HG02840 (cell line): ENCODE measurements around the gene SP1.
"Not testable (repeated sequence)": the region's sequence is repeated elsewhere in the genome, so short reads cannot be mapped to it uniquely, and the experiment has no call there.

Experiments
- ATAC-seq: cut with Tn5 transposase; IDR thresholded peaks from one replicate; pipeline ENCODE4 v1.9.1; 2021; ENCODE audit warnings: mild to moderate bottlenecking, moderate library complexity, moderate number of reproducible peaks; ENCODE audit not compliant: unreplicated experiment, low FRiP score

The SP1 gene

DNA sequence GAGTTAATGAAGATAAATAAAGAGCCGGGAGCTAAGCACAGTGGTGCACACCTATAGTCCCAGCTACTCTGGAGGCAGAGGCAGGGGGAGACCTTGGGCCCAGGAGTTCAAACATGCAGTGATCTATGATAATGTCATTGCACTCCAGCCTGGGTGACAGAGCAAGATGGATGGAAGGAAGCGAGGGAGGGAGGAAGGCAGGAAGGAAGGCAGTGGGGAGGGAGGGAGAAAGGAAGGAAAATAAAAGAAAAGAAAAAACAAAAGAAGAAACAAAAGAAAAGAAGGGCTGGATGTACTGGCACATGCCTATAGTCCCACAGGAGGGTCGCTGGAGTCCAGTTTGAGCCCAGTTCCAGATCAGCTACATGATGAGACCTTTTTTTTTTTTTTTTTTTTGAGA lies 24.9 kb upstream of the SP1 start:
- no peak for ATAC-seq

DNA sequence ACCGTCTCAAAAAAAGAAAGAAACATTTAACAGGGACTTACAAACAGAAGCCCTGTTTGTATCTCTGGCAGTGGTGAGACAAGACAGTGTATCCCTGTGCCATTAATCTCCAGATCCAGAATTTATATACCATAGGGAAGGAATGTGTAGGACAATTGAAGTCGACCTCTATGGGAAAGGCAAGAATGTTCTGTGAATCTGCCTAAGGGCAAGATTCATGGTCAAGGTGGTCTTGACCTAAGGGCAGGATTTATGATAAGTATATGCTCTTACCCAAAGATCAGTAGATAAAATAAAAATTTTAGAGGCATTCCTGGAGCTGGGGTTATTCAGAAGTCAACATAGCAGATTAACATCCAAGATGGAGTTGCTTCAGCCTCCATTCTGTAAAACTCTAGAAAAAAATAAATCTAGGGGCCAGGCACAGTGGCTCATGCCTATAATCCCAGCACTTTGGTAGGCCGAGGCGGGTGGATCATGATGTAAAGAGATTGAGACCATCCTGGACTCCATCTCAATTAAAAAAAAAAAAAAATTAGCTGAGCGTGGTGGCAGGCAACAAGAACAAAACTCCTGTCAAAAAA lies 21.0 kb upstream of the SP1 start:
- no peak for ATAC-seq

DNA sequence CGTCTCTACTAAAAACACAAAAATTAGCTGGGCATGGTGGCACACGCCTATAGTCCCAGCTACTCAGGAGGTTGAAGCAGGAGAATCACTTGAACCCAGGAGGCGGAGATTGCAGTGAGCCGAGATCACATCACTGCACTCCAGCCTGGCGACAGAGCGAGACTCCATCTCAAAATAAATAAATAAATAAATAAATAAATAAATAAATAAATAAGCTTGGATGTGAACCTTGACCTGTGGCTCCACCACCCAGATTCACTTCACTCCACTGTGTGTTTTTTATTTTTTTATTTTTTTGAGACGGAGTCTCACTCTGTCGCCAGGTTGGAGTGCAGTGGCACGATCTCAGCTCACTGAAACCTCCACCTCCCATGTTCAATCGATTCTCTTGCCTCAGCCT lies 18.3 kb upstream of the SP1 start:
- not testable (repeated sequence) for ATAC-seq

DNA sequence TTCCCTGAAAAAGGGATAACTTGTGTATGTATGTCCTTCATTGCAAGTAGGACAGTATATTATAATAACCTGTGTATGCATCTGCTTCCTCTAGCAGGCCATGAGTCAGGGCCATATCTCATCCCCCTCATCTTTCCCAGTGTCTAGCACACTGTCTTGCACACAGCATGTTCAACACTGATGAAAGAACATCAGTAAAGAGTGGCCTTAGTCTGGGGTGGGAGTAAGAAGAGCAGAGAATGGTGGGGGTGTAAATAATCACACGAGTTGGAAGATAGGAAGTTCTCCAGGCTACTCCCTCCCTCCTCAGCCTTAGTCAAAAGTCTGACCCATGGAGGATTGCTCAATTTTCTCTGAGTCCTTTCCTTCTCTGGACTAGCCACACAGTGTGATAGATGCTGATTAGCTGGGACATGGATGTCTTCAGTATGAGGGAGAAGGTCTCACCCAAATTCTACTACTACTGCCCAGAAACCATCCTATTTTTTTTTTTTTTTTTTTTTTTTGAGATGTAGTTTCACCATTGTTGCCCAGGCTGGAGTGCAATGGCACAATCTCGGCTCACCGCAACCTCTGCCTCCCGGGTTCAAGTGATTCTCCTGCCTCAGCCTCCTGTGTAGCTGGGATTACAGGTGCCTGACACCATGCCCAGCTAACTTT lies 14.6 kb upstream of the SP1 start:
- ATAC-seq, result no peak

DNA sequence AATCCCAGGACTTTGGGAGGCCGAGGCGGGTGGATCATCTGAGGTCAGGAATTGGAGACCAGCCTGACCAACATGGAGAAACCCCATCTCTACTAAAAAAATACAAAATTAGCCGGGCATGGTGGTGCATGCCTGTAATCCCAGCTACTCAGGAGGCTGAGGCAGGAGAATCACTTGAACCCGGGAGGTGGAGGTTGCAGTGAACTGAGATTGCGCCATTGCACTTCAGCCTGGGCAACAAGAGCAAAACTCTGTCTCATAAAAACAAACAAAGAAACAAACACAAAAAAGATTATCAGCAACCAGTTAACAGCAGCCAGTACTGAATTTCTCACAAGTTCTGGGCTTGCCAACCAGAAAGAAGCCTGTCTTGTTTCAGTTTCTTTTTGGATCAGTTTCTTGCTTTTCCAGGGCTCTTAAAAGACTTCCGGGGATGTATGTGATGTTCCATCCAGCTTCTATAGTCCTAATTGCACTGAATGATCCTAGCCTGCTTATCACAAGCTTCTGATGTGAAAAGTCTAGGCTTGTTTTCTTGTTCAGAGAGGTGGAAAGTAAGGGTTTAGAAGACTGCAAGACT lies 6.3 kb upstream of the SP1 start:
- ATAC-seq, result not testable (repeated sequence)

DNA sequence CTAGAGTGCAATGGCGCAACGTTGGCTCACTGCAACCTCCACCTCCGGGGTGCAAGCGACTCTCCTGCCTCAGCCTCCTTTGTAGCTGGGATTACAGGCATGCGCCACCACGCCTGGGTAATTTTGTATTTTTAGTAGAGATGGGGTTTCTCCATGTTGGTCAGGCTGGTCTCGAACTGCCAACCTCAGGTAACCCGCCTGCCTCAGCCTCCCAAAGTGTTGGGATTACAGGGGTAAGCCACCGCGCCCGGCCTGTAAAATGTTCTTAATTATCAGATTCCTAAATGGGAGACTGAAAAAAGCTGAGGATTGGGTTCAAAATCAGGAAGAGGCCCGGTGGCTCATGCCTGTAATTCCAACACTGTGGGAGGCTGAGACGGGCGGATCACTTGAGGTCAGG lies 5.7 kb upstream of the SP1 start:
- not testable (repeated sequence) for ATAC-seq

DNA sequence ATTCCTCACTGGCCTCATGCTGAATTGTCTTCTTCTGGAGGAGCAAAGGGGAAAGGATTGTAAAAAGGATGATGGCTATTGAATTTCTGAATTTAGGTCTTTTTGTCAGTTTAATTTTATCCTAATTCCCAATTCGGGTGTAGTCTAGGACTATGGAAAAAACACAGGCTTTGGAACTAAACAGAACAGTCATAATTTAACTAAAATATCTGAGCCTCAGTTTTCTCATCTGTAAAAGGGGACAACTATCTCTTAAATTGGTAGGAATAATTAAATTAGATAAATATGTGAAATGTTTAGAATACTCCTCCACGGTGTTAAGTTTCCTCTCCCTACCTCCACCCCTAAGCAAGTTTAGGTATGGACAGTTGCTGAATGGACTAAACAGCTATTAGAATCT lies 3.2 kb upstream of the SP1 start:
- no peak for ATAC-seq

DNA sequence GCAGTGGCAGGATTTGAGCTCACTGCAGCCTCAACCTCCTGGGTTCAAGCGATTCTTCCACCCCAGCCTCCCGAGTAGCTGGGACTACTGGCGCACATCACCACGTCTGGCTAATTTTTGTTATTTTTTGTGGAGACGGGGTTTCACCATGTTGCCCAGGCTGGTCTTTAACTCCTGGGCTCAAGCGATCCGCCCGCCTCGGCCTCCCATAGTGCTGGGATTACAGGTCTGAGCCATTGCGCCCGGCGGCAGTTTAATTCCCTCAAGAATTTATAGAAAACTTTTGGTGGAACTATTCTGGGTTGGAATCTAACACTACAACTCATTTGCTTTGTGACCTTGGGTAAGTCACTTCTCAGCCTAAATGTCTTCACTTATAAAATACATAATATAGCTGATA lies 1.8 kb upstream of the SP1 start:
- ATAC-seq, result no peak

DNA sequence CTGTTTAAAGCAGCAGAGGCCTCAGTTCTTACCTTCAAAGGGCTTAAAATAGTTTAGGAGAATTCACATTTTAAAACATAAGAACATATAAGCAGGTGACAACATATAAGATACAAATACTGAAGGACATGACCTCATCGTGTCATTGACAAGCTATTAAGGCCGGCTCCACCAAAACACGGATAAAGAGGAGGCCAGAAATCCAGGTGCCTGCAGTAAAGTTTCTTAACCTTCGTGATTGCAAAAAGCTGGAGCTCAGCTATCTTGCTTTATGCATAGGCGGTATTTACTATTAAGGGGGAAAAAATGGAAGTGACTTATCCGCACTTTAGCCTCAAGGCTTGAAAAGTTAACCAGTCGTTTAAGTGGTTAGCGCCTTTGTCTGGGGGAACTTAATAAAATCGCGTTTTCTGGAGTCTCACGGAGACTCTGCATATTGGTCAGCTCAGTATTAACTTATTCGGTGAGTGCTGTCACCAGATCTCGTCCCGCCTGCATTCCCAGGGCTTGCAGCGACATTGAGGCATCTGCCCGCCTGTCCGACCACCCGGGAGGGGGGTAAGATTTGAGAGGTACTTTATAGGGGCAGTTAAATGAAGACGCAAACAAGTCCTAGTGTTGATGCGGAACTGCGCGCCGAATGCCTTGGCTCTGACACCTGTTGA lies 1.1 kb upstream of the SP1 start:
- no peak for ATAC-seq

DNA sequence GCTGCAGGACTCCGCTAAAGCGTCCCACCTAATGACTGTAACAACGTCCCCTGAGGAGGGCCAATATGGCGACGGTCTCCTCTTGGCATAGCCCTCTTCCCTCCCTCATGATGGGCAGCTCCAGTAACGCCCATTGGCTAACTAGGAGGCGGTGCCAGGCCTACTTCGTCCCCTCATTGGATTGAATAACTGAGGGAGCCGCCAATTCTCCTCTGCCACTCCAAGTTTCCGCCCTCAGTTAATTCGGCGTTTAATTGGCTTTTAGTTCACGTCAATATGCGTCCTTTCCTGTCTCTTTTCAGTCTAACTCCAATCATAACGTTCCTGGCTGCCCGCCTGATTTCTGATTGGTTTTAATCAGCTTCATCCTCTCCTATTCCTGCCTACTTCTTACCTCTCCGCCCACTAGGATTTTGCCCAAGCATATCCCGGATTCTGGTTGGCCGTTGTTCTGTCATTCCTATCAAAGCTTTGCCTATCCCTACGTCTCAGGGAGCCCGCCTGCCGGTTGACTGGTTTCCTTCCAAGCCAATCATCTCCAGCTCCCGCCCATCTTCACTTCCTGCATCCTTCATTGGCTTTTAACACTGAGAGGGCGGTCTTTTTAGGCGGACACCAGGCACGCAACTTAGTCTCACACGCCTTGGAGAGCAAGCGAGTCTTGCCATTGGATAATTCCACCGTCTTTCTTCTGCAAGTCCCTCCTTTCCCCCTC lies 430 bp upstream of the SP1 start:
- peak; percentile 74 for ATAC-seq

DNA sequence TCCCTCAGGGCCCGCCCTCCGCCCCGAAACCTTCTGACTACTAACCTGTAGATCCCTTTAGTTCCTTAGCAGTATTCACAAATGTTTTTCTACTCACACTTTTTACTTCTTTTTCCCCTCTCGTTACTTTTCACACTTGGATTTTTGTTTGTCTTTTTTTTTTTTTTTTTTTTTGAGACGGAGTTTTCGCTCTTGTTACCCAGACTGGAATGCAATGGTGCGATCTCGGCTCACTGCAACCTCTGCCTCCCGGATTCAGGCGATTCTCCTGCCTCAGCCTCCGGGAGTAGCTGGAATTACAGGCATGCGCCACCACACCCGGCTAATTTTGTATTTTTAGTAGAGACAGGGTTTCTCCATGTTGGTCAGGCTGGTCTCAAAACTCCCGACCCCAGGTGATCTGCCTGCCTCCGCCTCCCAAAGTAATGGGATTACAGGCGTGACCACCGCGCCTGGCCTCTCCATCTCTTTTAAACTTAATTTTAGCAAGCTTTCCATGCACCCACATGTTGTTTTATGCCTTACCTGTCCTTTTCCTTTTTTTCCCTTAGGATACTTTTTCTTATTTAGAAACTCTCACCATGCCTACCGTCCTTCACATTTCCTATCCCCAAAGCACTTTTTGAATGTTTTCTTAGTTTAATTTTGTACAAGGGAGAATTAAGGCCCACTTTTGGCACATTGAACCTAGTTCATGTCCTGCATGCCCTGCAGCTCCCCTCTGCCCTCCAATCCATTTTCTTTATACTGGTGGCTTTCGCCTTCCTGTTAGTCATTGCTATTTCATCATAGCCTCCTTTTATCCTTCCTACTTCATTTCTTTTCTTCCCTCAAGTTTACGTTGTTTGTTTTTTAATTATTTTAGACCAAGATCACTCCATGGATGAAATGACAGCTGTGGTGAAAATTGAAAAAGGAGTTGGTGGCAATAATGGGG lies 1.1 kb downstream of the SP1 start:
- no peak for ATAC-seq

DNA sequence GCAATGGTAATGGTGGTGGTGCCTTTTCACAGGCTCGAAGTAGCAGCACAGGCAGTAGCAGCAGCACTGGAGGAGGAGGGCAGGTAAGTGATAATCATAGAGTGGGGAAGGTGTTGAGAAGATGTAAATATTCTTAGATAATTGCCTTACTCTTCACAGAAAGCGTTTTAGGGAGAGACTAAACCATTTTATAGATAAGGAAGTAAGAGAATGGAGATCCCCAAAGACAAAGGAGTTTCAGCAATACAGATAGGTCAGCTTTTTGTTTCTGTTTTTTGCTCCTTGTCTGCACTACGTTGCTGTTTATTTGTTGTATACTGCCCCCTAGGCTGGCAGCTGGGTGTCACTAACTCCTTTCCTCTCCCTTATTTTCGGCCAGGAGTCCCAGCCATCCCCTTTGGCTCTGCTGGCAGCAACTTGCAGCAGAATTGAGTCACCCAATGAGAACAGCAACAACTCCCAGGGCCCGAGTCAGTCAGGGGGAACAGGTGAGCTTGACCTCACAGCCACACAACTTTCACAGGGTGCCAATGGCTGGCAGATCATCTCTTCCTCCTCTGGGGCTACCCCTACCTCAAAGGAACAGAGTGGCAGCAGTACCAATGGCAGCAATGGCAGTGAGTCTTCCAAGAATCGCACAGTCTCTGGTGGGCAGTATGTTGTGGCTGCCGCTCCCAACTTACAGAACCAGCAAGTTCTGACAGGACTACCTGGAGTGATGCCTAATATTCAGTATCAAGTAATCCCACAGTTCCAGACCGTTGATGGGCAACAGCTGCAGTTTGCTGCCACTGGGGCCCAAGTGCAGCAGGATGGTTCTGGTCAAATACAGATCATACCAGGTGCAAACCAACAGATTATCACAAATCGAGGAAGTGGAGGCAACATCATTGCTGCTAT lies 2.0 kb downstream of the SP1 start:
- ATAC-seq, result no peak

DNA sequence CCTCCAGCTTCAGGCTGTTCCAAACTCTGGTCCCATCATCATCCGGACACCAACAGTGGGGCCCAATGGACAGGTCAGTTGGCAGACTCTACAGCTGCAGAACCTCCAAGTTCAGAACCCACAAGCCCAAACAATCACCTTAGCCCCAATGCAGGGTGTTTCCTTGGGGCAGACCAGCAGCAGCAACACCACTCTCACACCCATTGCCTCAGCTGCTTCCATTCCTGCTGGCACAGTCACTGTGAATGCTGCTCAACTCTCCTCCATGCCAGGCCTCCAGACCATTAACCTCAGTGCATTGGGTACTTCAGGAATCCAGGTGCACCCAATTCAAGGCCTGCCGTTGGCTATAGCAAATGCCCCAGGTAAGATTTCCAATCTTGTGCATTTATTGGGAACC lies 3.3 kb downstream of the SP1 start:
- no peak for ATAC-seq

DNA sequence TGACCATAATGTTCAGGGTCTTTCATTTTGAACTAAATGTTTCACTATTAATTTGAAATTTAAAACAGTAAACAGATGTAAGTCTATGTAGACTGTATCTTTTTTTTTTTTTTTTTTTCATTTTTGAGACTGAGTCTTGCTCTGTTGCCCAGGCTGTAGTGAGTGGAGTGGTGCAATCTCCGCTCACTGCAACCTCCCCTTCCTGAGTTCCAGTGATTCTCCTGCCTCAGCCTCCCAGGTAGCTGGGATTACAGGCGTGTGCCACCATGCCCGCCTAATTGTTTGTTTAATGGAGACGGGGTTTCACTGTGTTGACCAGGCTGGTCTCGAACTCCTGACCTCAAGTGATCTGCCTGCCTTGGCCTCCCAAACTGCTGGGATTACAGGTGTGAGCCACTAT lies 6.4 kb downstream of the SP1 start:
- ATAC-seq, result not testable (repeated sequence)

DNA sequence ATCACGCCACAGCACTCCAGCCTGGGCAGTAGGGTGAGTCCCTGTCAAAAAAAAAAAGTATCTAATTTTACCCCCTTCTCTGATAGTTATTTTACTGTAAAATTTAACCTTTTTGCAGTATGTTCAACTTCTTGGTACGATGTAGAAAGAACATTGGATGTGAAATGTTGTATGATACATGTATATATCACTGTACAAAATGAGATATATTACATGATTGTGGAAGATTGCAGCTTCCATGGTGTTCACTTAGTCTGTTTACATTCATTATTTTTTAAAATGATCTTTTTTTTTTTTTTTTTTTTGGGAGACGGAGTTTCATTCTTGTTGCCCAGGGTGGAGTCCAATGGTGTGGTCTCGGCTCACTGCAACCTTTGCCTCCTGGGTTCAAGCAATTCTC lies 9.0 kb downstream of the SP1 start:
- ATAC-seq, result no peak

DNA sequence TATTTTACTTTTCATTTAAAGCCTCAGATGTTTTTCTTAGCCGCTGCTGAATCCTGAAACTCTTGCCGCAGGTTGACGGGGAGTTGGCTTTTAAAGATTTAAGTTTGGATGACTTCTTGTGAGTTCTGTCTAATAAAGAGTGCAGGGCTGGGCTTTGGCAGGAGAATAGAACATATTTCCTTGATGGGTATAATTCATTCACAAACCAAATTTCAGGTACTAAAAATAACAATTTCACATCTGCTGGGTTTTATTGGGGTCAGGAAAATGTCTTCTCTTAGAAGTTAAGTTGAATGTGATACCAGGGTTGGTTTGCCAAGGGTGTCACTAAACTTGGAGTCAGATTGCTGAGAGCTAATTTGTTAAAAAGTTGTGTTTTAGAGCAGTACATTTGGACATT lies 9.7 kb downstream of the SP1 start:
- no peak for ATAC-seq

DNA sequence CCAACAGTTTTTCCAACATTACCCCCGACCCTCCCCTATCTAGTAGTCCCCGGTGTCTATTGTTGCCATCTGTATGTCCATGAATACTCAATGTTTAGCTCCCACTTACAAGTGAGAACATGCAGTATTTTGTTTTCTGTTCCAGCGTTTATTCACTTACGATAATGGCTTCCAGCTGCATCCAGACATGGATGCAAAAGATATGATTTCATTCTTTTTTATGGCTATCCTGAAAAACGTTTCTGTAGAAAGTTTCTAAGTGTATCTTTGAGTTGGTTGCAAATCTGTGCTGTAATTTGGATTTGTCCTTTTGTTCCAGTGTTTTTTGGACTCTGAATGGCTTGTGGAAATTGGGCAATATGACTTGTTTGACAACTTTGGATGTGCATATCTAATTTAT lies 11.7 kb downstream of the SP1 start:
- no peak for ATAC-seq

DNA sequence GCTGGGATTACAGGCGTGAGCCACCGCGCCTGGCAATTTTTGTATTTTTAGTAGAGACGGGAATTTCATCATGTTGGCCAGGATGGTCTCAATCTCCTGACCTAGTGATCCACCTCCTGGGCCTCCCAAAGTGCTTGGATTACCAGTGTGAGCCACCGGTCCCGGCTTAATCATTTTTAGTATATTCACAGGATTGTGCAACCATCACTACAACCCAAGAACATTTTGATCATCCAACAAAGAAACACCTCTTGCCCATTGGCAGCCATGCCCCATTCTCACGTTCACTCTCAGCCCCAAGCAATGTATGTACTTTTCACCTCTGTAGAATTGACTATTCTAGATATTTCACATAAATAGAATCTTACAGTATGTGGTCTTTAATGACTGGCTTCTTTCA lies 19.9 kb downstream of the SP1 start:
- no peak for ATAC-seq

DNA sequence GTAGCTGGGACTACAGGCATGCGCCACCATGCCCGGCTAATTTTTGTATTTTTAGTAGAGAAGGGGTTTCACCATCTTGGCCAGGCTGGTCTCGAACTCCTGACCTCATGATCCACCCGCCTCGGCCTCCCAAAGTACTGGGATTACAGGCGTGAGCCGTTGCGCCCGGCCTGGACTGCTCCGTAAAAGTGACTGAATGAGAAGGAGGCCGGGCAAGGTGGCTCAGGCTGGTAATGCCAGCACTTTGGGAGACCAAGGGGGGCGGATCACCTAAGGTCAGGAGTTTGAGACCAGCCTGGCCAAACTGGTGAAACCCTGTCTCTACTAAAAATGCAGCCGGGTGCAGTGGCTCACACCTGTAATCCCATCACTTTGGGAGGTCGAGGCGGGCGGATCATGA lies 22.4 kb downstream of the SP1 start:
- ATAC-seq, result not testable (repeated sequence)
